Activated naive CD4-positive, alpha-beta T cell treated with Interleukin-2 at 50 U/mL for 16 hours (primary cell): ENCODE measurements around the gene DOK3.

Experiments
- DNase-seq: peaks from one replicate; pipeline ENCODE4 v3.0.0-alpha.2; 2020

DOK3 gene, protein sequence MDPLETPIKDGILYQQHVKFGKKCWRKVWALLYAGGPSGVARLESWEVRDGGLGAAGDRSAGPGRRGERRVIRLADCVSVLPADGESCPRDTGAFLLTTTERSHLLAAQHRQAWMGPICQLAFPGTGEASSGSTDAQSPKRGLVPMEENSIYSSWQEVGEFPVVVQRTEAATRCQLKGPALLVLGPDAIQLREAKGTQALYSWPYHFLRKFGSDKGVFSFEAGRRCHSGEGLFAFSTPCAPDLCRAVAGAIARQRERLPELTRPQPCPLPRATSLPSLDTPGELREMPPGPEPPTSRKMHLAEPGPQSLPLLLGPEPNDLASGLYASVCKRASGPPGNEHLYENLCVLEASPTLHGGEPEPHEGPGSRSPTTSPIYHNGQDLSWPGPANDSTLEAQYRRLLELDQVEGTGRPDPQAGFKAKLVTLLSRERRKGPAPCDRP

GRCh38 chr5:177509381-177509951 lies at the start of gene DOK3:
DOK3 (minus strand) TSS chr5:177509826; CDS start chr5:177509540, 286 bp downstream.
- DNase-seq: no peak

GRCh38 chr5:177557796-177558195 lies 48.2 kb upstream of the DOK3 start:
- DNase-seq: no peak

GRCh38 chr5:177557041-177557647 lies 47.5 kb upstream of the DOK3 start:
- DNase-seq: peak; percentile 6

- no peak for DNase-seq
Observed at GRCh38 chr5:177555665-177556064, 46.0 kb upstream of the DOK3 start.

- DNase-seq: no peak
Observed at GRCh38 chr5:177555228-177555627, 45.6 kb upstream of the DOK3 start.

DNA sequence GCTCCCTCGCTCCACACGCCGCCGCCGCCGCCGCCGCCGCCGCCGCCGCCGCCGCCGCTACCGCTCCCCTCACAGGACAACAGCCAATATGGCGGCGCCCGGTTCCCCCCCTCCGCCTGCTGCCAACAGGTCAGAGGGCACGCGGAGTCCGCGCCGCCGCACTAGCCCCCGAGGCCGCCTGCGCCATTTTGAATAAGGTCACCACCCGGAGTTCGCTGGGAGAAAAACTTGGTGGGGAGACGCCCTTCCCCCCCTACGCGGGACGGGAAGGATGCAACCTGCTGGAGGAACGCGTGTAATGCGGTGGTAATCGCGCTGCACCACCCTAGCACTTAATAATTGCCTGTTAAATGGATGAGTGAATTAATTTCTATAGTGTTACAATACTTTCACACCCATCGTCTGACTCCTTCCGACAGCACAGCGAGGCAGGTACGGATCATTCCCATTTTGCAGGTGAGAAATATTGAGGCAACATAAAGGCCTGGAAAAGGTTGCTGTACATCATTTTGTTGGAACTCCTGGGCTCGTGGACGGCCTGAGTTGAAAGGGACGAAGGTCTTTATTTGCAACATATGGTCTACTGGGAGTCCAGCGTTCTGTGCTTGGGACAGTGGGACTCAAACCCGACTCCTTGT lies 45.0 kb upstream of the DOK3 start, which contains the start of gene FAM193B:
FAM193B (minus strand) TSS at position 90 of the 638 bp plus-strand sequence. CDS start 105 bp downstream, outside the sequence.
- peak; percentile 96 for DNase-seq

DNA sequence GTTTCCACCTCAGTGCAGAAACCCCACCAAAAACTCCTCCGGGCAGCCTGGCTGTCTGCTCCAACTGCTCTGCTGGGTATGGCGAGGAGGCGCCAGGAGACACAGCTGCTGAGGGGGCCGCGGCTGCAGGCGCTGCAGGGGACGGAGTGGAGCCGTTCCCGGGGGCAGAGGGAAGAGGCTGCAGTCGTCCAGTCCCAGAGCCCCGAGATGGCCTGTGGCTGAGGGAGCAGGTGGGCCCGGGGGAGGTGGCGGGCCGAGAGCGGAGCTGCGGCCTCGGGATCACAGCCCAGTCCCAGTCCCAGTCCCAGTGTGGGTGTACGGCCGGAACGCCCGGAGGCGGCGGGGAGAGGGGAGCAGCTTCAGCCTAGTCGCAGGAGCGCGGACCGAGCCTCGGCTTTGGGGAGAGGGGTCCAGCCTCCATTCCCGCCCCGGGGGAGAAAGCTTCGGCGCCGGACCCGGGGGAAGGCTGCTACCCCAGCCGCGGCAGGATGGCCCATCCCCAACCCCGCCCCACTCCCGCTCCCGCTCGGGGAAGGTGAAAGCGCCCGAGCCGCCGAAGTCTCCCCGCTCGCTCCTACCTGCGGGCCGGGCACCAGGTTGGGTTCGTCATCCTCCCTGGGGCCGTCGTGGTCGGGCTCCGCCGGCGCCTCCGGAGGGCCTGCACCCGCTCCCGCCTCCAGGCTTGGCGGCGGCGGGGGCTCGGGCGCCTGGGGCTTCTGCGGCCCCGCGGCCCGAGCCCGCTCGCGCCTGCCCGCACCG lies 44.2 kb upstream of the DOK3 start:
- peak; percentile 48 for DNase-seq

- DNase-seq: no peak
Observed at GRCh38 chr5:177552839-177553455, 43.3 kb upstream of the DOK3 start.

- DNase-seq: no peak
Observed at GRCh38 chr5:177550122-177550521, 40.5 kb upstream of the DOK3 start.

- no peak for DNase-seq
Observed at GRCh38 chr5:177548495-177548894, 38.9 kb upstream of the DOK3 start.

GRCh38 chr5:177547736-177548135 lies 38.1 kb upstream of the DOK3 start:
- no peak for DNase-seq

- DNase-seq: no peak
Observed at GRCh38 chr5:177546258-177546741, 36.7 kb upstream of the DOK3 start.

DNA sequence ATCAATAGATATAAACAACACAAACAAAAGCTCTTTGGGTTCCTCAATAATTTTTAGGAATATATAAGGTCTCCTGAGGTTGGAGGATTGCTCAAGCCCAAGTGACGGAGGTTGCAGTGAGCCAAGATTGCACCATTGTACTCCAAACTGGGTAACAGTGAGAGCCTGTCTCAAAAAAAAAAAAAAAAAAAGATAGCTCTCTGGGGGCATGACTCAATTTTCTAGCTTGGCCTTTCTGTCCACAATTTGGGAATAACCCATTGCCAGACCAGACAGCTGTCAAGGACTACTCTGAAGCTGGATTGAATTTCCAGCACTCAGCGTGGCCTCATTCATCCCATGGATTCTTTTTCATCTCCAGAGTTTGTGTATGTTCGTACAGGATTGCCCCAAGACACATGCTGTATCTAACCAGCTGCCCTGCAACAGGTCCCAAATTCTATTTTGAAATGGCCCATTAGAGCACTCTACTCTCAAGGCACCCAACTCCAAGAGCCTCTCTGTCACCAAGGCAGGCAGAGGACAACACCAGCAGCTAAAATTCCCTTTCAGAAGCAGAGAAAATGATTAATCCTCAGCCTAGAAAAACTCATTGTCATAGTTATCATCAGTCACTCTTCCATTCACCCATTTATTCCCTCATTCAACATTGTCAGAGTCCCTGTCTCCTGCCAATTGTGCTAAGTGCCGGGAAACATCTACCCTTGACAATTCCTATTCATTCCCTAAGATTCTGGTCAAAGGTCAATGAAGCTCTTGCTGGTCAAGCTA lies 36.0 kb upstream of the DOK3 start:
- no peak for DNase-seq

- DNase-seq: no peak
Observed at GRCh38 chr5:177542816-177543465, 33.3 kb upstream of the DOK3 start.

GRCh38 chr5:177540438-177540837 lies 30.8 kb upstream of the DOK3 start:
- DNase-seq: no peak

DNA sequence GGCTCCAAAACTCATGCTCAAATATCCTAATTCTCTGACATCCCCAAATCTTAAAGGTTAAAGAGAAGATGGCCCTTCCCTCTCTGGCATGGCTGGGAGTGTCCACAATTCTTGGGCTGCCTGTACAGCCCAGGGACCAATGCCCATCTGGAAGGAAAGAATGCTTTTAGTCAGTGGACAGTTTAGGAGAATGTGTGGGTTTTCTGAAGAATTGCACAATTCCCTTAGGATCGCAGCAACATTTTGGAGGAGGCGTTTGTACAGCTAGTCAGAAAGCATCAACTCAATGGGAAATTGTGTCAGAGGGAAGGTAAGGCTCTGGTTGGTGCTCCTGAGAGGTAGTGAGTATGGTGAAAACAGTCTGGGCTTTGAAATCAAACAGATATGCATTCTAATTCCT lies 29.8 kb upstream of the DOK3 start:
- no peak for DNase-seq

- DNase-seq: no peak
Observed at GRCh38 chr5:177538876-177539275, 29.2 kb upstream of the DOK3 start.

GRCh38 chr5:177537389-177538361 lies 28.0 kb upstream of the DOK3 start:
- DNase-seq: no peak

- no peak for DNase-seq
Observed at GRCh38 chr5:177536386-177536785, 26.8 kb upstream of the DOK3 start.
